Colonic mucosa (tissue), 4 donors: ENCODE results near the gene GJA3. TPM values are rescaled to one million over a fixed set of nuclear protein-coding genes. Genes with fewer than 3 reads are reported as not detected.

ENCODE experiments used
- DNase-seq: peaks from one replicate; pipeline ENCODE4 v3.0.0-alpha.2; 2020
- H3K27ac ChIP-seq: fragments of 200-600 bp; one replicate; pipeline ENCODE4 v1.8.0; 2021
- H3K27me3 ChIP-seq: fragments of 200-600 bp; one replicate; pipeline ENCODE4 v1.8.0; 2021
- H3K36me3 ChIP-seq: fragments of 200-600 bp; one replicate; pipeline ENCODE4 v1.8.0; 2021
- H3K4me1 ChIP-seq: fragments of 200-600 bp; one replicate; pipeline ENCODE4 v1.8.0; 2021; ENCODE audit warnings: mild to moderate bottlenecking
- H3K4me3 ChIP-seq: fragments of 200-600 bp; one replicate; pipeline ENCODE4 v1.8.0; 2021
- H3K9ac ChIP-seq, 2 donors: one replicate each; pipeline ENCODE4 v1.7.0; 2013; ENCODE audit warnings: control low read depth in 2 of 2, low read depth in 2 of 2, low read length in 2 of 2
- H3K9me3 ChIP-seq: fragments of 200-600 bp; one replicate; pipeline ENCODE4 v1.8.0; 2021
- CTCF ChIP-seq: fragments of 200-600 bp; IDR thresholded peaks from one replicate; pipeline ENCODE4 v1.8.0; 2022; ENCODE audit warnings: antibody characterized with exemption, mild to moderate bottlenecking
- intact Hi-C: fragments of 100-400 bp; cut with DNase I; formaldehyde crosslinking; loops from one replicate; pipeline ENCODE4 v1.14.1; 2022
- total RNA-seq, 2 donors: library from RNA; stranded (reverse); fragmentation: NEBNext Ultra II Directional in 1 of 2; extraction: Animal tissue kit (Norgen Biotek cat#: 25700) in 1 of 2; gene quantifications; one replicate each; pipeline ENCODE4 v1.2.1, GENCODE V29; 2021
- donor health status: healthy.
- donor health status: DM: no; HTN: no; CAD: no.
- donor health status: DM: no; HTN: no; CAD: no.

The GJA3 gene
- total RNA-seq, 2 donors from 2014 or later = 0.05 TPM; not detected in 1

GRCh38 chr13:20197361-20197834 lies 36.5 kb upstream of the GJA3 start:
- H3K4me1 ChIP-seq = peaks cover 5% of the 10 kb centered on the region
- H3K9ac ChIP-seq = peak overlapping the region in 1 of 2 donors; percentile 21
- intact Hi-C loops = loop anchor here (5.0 to 10.0 kb wide), 2 partner anchors 290 to 727 kb away; no protein-coding TSS in a partner anchor
- peak; percentile 87 for TF ChIP-seq CTCF
- H3K4me3 ChIP-seq = no peak overlapping the region
- no peaks in the 10 kb centered on the region for H3K9me3 ChIP-seq
- H3K27ac ChIP-seq = no peak overlapping the region
- DNase-seq = no peak
- H3K27me3 ChIP-seq = peaks cover 34% of the 10 kb centered on the region
- no peaks in the 10 kb centered on the region for H3K36me3 ChIP-seq

- Histone ChIP-seq H3K27me3 (peaks cover 34% of the 10 kb centered on the region), H3K36me3 (no peaks in the 10 kb centered on the region), H3K4me1 (peaks cover 5% of the 10 kb centered on the region), H3K9ac (no peak overlapping the region), H3K4me3 (no peak overlapping the region), H3K9me3 (no peaks in the 10 kb centered on the region), H3K27ac (no peak overlapping the region)
- intact Hi-C loops = loop anchor here (5.0 to 10.0 kb wide), 2 partner anchors 292 to 729 kb away; no protein-coding TSS in a partner anchor
- no peak for DNase-seq
- TF ChIP-seq CTCF = no peak
Observed at GRCh38 chr13:20195801-20196200, 34.9 kb upstream of the GJA3 start.

GRCh38 chr13:20193907-20194631 lies 33.2 kb upstream of the GJA3 start:
- H3K4me1 ChIP-seq = peaks cover 5% of the 10 kb centered on the region
- intact Hi-C loops = loop anchor here (10.0 kb wide), 1 partner anchor 731 kb away; no protein-coding TSS in a partner anchor
- no peaks in the 10 kb centered on the region for H3K9me3 ChIP-seq
- no peak overlapping the region for H3K27ac ChIP-seq
- H3K4me3 ChIP-seq = no peak overlapping the region
- TF ChIP-seq CTCF = no peak
- no peak for DNase-seq
- H3K36me3 ChIP-seq = no peaks in the 10 kb centered on the region
- no peak overlapping the region for H3K9ac ChIP-seq
- peaks cover 34% of the 10 kb centered on the region for H3K27me3 ChIP-seq

DNA sequence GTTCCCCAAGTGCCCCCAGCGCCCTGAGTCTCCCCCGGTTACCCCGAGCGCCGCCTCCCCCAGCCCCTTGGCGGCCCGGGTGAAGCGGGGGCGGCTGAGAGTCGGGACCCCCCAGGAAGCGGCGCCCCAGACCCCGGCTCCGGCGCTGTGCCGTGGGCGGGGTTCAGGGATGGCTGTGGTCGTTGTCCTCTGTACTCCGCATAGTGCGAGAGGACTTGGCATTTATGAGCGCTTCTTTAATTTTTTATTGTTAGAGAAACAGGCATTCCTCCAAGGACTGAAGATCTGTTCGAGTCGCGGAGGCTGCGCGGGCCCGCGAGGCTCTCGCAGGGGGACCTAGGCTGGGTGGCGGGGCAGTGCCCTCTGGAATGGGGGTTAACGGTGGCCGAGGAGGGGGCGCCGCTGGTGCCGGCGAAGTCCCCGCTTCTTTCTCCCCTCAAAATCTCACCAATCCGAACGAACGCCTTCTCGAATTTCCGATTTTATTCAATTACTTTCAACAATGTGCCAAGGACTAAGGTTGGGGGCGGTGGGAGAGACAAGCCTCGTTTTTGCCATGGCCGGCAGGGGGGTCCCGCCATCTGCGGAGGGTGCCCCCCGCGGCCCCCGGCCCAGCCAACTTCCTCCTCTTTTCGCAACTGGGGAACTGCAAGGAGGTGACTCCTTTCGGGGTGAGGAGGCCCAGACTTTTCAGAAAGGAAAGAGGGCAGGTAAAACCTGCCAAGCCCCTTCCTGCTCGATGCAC lies 32.5 kb upstream of the GJA3 start:
- H3K9me3 ChIP-seq = no peaks in the 10 kb centered on the region
- TF ChIP-seq CTCF = no peak
- DNase-seq = no peak
- intact Hi-C loops = loop anchor here (10.0 kb wide), 1 partner anchor 731 kb away; no protein-coding TSS in a partner anchor
- peaks cover 34% of the 10 kb centered on the region for H3K27me3 ChIP-seq
- peak overlapping the region in 1 of 2 donors; percentile 38 for H3K9ac ChIP-seq
- H3K36me3 ChIP-seq = no peaks in the 10 kb centered on the region
- peak overlapping the region; percentile 71 for H3K4me3 ChIP-seq
- H3K27ac ChIP-seq = no peak overlapping the region
- peaks cover 5% of the 10 kb centered on the region for H3K4me1 ChIP-seq

- H3K27me3 ChIP-seq = peaks cover 34% of the 10 kb centered on the region
- H3K36me3 ChIP-seq = no peaks in the 10 kb centered on the region
- peak within 1 kb of the TSS; percentile 73 for H3K27ac ChIP-seq
- peak within 1 kb of the TSS; percentile 71 for H3K4me3 ChIP-seq
- TF ChIP-seq CTCF = no peak
- intact Hi-C loops = loop anchor here (10.0 kb wide), 1 partner anchor 732 kb away; no protein-coding TSS in a partner anchor
- peak within 1 kb of the TSS; percentile 58 to 87 for H3K9ac ChIP-seq
- DNase-seq = peak; percentile 76
- H3K9me3 ChIP-seq = no peaks in the 10 kb centered on the region
- H3K4me1 ChIP-seq = peaks cover 5% of the 10 kb centered on the region
Observed at GRCh38 chr13:20192836-20193161, 31.9 kb upstream of the GJA3 start, which contains the start of gene GJB2. Gene GJB2 (minus strand): TSS chr13:20192938. CDS start chr13:20189581, 3,357 bp downstream.
